ENCODE measurements around the gene DCC. TPM values are rescaled to one million over a fixed set of nuclear protein-coding genes. Genes with fewer than 3 reads are reported as not detected.

DCC gene
- total and polyA plus RNA-seq, 2 experiments from 2014 or later = 0.53 to 0.73 TPM

- Histone ChIP-seq H2AFZ (no peak overlapping the region), H3K79me2 (replicated peaks; ENCODE audit: insufficient read depth) (no peaks in the 10 kb centered on the region), H3K4me1 (ENCODE audit: insufficient read depth) (0 out of 2 replicates have a peak, but pooled peaks cover 4% of the 10 kb centered on the region), H3K27me3 (ENCODE audit: insufficient read depth) (no peaks in the 10 kb centered on the region), H3K4me2 (no peak overlapping the region), H4K20me1 (replicated peaks; ENCODE audit: insufficient read depth) (no peaks in the 10 kb centered on the region), H3F3A (replicated peaks; ENCODE audit: low read depth) (no peaks in the 10 kb centered on the region), H3K27ac (ENCODE audit: low read depth) (no peak overlapping the region), H3K4me3 (no peak overlapping the region), H3K9me2 (ENCODE audit: insufficient read depth) (no peaks in the 10 kb centered on the region), H3K36me3 (ENCODE audit: insufficient read depth) (no peaks in the 10 kb centered on the region)
- no peaks in the 10 kb centered on the region for H3K9me3 Mint-ChIP-seq
- peaks cover 5% of the 10 kb centered on the region for H3K4me1 Mint-ChIP-seq
- H3K27me3 Mint-ChIP-seq (ENCODE audit: insufficient read depth, low read depth, poor library complexity) = no peaks in the 10 kb centered on the region
- no peak overlapping the region for H3K4me3 Mint-ChIP-seq
- no peaks in the 10 kb centered on the region for H3K36me3 Mint-ChIP-seq (ENCODE audit: low read depth)
- TF ChIP-seq, protein P1, sequence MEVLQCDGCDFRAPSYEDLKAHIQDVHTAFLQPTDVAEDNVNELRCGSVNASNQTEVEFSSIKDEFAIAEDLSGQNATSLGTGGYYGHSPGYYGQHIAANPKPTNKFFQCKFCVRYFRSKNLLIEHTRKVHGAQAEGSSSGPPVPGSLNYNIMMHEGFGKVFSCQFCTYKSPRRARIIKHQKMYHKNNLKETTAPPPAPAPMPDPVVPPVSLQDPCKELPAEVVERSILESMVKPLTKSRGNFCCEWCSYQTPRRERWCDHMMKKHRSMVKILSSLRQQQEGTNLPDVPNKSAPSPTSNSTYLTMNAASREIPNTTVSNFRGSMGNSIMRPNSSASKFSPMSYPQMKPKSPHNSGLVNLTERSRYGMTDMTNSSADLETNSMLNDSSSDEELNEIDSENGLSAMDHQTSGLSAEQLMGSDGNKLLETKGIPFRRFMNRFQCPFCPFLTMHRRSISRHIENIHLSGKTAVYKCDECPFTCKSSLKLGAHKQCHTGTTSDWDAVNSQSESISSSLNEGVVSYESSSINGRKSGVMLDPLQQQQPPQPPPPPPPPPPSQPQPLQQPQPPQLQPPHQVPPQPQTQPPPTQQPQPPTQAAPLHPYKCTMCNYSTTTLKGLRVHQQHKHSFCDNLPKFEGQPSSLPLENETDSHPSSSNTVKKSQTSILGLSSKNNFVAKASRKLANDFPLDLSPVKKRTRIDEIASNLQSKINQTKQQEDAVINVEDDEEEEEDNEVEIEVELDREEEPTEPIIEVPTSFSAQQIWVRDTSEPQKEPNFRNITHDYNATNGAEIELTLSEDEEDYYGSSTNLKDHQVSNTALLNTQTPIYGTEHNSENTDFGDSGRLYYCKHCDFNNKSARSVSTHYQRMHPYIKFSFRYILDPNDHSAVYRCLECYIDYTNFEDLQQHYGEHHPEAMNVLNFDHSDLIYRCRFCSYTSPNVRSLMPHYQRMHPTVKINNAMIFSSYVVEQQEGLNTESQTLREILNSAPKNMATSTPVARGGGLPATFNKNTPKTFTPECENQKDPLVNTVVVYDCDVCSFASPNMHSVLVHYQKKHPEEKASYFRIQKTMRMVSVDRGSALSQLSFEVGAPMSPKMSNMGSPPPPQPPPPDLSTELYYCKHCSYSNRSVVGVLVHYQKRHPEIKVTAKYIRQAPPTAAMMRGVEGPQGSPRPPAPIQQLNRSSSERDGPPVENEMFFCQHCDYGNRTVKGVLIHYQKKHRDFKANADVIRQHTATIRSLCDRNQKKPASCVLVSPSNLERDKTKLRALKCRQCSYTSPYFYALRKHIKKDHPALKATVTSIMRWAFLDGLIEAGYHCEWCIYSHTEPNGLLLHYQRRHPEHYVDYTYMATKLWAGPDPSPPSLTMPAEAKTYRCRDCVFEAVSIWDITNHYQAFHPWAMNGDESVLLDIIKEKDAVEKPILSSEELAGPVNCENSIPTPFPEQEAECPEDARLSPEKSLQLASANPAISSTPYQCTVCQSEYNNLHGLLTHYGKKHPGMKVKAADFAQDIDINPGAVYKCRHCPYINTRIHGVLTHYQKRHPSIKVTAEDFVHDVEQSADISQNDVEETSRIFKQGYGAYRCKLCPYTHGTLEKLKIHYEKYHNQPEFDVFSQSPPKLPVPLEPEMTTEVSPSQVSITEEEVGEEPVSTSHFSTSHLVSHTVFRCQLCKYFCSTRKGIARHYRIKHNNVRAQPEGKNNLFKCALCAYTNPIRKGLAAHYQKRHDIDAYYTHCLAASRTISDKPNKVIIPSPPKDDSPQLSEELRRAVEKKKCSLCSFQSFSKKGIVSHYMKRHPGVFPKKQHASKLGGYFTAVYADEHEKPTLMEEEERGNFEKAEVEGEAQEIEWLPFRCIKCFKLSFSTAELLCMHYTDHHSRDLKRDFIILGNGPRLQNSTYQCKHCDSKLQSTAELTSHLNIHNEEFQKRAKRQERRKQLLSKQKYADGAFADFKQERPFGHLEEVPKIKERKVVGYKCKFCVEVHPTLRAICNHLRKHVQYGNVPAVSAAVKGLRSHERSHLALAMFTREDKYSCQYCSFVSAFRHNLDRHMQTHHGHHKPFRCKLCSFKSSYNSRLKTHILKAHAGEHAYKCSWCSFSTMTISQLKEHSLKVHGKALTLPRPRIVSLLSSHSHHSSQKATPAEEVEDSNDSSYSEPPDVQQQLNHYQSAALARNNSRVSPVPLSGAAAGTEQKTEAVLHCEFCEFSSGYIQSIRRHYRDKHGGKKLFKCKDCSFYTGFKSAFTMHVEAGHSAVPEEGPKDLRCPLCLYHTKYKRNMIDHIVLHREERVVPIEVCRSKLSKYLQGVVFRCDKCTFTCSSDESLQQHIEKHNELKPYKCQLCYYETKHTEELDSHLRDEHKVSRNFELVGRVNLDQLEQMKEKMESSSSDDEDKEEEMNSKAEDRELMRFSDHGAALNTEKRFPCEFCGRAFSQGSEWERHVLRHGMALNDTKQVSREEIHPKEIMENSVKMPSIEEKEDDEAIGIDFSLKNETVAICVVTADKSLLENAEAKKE (CRISPR knock-in tag; IDR thresholded peaks at IDR 0.05) = no peak
- no peak for TF ChIP-seq JUNB (IDR thresholded peaks at IDR 0.05; ENCODE audit: unreplicated experiment)
- TF ChIP-seq CTCF (conservative IDR thresholded peaks at IDR 0.05; ENCODE audit: low read depth in 2 of 2) = no peak
- no peak for TF ChIP-seq ZNF331 (CRISPR knock-in tag; IDR thresholded peaks at IDR 0.05; ENCODE audit: low read depth)
- TF ChIP-seq CREB1 (CRISPR knock-in tag; IDR thresholded peaks at IDR 0.05; ENCODE audit: low read depth) = no peak
- no peak for TF ChIP-seq EZH2phosphoT487 (IDR thresholded peaks at IDR 0.05; ENCODE audit: unreplicated experiment)
- TF ChIP-seq POLR2AphosphoS5 (IDR thresholded peaks at IDR 0.05; ENCODE audit: low read depth) = no peak
- no peak for TF ChIP-seq EZH2 (IDR thresholded peaks at IDR 0.05; ENCODE audit: low read depth, unreplicated experiment)
- TF ChIP-seq, protein P2, sequence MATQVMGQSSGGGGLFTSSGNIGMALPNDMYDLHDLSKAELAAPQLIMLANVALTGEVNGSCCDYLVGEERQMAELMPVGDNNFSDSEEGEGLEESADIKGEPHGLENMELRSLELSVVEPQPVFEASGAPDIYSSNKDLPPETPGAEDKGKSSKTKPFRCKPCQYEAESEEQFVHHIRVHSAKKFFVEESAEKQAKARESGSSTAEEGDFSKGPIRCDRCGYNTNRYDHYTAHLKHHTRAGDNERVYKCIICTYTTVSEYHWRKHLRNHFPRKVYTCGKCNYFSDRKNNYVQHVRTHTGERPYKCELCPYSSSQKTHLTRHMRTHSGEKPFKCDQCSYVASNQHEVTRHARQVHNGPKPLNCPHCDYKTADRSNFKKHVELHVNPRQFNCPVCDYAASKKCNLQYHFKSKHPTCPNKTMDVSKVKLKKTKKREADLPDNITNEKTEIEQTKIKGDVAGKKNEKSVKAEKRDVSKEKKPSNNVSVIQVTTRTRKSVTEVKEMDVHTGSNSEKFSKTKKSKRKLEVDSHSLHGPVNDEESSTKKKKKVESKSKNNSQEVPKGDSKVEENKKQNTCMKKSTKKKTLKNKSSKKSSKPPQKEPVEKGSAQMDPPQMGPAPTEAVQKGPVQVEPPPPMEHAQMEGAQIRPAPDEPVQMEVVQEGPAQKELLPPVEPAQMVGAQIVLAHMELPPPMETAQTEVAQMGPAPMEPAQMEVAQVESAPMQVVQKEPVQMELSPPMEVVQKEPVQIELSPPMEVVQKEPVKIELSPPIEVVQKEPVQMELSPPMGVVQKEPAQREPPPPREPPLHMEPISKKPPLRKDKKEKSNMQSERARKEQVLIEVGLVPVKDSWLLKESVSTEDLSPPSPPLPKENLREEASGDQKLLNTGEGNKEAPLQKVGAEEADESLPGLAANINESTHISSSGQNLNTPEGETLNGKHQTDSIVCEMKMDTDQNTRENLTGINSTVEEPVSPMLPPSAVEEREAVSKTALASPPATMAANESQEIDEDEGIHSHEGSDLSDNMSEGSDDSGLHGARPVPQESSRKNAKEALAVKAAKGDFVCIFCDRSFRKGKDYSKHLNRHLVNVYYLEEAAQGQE (IDR thresholded peaks at IDR 0.05; ENCODE audit: unreplicated experiment) = no peak
- DNase-seq (ENCODE audit: low spot score) (no peak), ATAC-seq (no peak)
- no peak overlapping the region for H3K27ac Mint-ChIP-seq
These were observed 630.7 kb downstream of the DCC start for GRCh38 chr18:52970686-52971085.

Data from GM23338 (cell line).